Measurements from ENCODE around the gene SSH3.

SSH3 gene

DNA sequence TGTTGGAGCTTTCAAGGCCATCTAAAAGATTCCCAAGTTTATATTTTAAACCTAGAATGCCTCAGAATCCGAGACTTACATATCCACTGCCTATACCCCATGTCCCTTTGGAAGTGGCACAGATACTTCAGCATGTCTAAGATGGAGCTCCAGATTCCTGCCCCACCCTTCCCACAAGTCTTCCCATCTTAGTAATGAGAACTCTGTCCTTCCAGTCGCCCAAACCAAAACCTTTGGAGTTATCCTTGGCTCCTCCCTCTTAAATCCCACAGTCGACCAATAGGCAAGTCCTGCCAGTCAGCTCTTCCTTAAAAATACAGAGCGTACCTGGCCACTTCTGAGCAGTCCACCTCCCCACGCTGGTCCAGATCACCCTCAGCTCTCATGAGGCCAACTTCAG lies 45.7 kb downstream of the SSH3 start:
- no peak for DNase-seq (ENCODE audit: low spot score)

- DNase-seq (ENCODE audit: low spot score), result no peak
Observed at GRCh38 chr11:67349457-67349856, 46.1 kb downstream of the SSH3 start.

DNA sequence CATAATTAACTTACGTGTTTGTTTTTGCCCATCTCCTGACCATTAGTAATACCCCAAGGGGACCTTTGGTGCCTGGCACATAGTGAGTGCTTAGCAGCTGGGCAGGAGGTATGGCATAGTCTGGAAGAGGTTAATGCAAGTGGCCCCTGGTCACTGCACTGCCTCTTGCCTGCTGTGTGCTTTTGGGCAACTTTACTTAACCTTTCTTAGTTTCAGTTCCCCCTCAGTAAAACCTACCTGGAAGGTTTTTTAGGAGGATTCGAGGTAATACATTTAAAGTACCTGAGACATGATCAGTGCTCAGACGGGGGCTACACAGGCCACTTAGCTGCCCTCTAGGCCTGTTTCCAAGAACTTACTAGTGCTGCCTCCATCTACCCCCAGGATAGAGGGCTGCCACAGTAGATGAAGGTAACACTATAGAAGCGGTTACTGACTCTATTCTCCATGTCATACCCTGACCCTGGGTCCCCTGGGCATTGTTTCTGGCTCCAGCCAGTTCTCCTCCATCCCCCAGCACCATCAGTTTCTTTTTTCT lies 46.7 kb downstream of the SSH3 start:
- no peak for DNase-seq (ENCODE audit: low spot score)

DNA sequence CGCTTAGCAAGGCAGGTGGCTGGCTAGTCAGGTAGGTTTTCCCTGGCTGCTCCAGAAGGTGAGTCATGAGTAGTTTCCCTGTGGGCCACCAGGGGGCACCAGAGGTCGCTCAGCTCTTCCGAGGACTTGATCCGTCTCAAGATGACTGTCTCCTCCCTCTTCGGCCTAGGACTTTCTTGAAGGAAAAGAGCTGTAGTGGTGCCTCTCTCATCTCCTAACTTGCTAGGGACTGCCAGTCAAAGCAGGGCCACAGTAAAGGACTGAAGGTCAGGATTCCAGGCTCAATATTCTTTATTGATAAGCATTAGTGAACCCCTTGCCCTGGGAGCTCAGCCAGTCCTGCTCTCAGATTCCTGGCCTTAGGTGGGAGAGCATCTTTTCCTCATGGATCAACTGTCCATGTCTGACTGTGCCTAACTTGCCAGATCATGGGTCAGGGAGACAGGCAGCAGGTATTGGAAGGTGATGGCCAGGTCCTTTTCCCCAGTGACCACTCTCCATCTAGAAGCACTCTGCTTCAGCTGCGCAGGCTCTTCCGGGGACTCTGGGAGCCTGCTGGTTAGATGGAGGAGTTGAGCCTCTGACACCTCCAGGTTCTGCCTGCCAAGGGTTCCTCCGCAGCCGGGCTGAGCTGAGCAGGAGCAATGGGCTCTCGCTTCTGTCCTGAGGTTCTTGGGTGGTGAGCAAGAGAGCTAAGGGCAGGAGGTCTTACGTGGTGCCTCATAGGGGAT lies 48.1 kb downstream of the SSH3 start:
- DNase-seq (ENCODE audit: low spot score), result peak; percentile 83

DNA sequence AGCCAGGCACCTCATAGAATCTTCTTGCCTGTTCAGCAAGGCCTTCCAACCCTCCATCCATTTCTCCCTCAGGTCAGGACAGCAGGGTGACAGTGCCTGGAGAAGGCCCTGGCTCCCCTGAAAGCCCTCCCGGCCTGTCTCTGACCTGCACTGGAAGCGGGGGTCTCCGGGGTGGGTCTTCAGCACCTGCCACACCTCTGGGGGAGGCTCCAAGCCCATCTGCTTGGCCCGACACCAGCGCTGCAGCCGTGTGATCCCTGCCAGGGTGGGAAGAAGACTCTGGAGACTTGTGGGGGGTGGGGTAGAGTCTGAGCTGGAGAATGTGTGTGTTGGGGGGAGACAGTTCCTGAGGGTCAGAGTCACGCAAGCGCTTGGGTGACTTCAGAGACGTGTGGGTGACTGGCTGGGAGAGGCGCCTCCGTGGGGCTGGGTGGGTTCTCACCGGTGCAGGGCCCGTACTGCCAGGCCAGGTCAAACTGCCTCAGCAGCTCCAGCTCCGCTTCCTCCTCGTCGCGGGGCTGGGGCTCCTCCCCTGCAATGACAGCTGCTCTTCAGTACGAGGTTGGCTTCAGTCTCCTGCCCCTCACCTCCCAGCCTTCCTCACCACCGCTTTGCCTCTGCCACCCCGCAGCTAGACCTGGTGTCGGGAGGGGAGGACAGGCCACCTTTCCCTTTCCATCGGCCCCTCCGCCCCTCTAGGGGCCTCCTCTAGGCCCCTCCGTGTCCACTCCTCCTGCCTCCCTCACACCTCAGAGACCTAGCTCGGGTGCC lies 49.4 kb downstream of the SSH3 start:
- DNase-seq (ENCODE audit: low spot score), result peak; percentile 33

DNA sequence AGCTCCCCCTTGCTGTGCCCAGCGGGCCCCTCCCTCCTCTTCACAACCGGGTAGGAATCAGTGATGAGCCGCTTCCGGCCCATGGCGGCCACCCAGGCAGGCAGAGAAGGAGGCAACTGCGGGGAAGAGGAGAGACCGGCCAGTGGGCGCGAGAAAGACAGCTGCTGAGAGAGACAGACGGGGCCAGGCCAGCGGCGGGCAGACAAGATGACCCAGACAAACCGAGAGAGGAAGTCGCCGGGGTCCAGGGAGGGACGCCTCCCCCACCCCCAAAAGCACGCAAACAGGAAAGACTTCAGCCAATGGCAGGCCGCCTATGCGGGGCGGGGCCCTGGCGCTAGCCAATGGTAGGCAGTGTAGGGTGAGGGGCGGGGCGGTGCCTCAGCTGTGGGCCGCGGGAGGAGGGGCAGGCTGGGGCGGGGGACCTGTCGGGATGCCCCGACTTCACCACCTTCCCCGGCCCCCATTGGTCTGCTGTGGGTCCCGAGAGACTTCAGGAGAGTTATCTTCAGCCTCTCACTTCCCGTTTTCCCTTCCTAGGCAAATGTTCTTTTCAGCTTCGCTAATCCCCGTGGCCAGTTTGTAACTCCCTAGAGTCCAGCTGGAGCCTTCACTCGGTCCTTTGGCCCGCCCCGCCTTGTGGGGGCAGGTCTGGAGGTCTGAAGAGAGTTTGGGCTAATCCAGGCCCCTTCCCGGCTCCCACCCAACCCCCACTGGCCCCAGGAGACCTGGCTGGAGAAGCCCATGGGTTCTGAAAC lies 50.2 kb downstream of the SSH3 start, which contains the start of gene POLD4:
POLD4 (minus strand) TSS at position 230 of the 758 bp plus-strand sequence; CDS start at position 83, 147 bp downstream.
- peak; percentile 95 for DNase-seq (ENCODE audit: low spot score)

DNA sequence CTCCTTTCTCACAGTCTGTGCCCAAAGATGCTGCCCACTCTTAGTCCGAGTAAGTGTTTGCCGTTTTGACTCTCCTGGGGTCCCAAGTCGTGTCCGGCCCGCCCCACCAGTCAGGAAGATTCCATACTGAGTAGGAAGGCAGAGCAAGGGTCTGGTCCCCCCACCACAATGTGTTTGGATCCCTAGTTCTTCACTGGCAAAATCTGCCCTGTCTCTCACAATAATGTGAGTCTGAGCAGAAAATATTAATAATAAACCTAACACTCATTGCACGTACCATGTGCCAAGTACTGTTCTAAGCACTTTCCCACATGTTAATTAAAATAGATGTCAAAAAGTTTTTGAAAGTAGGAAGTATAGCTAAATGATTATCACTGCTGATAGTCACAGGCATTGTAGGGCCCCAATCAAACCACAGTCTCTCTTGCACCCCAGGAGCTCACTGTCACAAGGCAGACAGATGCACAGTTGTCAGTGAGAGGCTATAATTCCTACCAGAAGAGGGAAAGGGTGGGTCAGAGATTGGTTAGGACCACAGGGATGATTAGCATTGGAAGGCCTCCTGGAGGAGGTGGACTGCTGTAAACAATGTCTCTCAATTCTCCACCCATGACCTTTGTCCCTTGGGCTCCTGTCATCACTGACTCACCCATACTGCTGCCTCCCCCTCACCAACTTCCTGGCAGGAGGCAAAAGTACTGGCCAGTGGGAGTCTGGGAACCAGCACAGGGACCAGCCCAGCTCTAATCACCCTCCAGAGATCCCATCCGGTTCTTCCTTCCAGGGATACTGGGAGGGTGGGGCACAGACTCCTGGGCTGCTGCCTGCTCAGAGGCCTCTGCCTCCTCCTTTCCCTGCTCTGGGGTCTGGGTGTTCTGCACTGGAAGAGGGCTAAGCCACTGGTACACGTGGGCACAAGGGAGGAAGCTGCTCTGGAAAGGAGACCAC lies 51.0 kb downstream of the SSH3 start:
- peak; percentile 90 for DNase-seq (ENCODE audit: low spot score)

- peak; percentile 7 for DNase-seq (ENCODE audit: low spot score)
Observed at GRCh38 chr11:67355023-67355793, 51.9 kb downstream of the SSH3 start.

DNA sequence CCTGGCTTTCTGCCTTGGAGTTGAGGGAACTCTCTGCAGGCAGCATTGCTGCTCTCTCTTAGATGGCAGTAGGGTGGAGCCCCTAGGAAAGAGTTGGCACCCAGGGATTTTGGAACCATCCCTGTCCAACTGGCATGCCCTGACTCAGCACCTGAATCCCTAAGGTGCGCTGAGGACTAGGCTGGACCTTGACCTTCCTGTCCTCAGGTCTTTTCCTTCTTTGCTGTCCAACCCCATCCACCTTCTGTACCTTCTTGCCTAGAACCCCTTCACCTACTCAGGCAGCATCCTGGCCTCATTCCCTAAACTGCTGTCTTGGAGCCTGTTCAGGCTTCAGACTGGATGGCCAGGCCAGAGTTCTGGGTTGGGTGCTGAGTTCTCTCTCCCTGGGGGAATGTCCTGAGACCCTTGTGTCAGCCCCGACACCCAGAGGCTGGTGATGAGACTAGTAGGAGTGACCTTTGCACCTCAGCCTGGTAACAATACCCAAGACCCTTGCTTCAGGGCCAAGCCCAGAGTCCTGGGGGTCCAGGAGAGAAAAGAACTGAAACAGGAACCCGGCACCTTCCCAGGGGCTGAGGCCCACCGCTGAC lies 52.6 kb downstream of the SSH3 start:
- no peak for DNase-seq (ENCODE audit: low spot score)

GRCh38 chr11:67356387-67356863 lies 53.1 kb downstream of the SSH3 start:
- DNase-seq (ENCODE audit: low spot score), result no peak

- DNase-seq (ENCODE audit: low spot score), result peak; percentile 76
Observed at GRCh38 chr11:67356864-67357561, 53.7 kb downstream of the SSH3 start.

- DNase-seq (ENCODE audit: low spot score), result peak; percentile 49
Observed at GRCh38 chr11:67357831-67358670, 54.7 kb downstream of the SSH3 start.

Measured in AG08396 (cell line).